Measurements from ENCODE around the gene RNLS.
A peak's percentile ranks its signal among the peaks of the same experiment; 100 is the strongest.

RNLS gene

GRCh38 chr10:88551246-88551645 is 31.9 kb downstream of the RNLS start:
- DNase-seq (ENCODE audit: low read depth), result no peak

DNA sequence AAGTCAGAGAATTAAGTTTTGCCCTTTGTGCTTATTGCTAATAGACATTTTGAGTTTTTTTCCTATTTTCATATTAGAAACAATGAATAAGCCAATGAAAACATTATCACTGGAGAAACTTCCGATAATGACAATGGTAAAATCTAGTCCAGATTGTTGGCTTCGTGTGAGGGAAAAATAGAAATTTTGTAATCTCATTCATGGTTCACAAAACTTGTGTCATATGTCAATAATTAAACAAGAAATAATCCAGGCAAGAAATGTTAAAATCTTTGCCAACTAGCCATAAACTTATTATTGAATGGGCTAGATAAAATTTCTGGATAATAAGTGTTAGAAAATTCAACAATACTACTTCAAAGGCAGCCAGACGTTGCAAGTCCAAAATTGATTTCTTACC is 36.6 kb downstream of the RNLS start:
- no peak for DNase-seq (ENCODE audit: low read depth)

DNA sequence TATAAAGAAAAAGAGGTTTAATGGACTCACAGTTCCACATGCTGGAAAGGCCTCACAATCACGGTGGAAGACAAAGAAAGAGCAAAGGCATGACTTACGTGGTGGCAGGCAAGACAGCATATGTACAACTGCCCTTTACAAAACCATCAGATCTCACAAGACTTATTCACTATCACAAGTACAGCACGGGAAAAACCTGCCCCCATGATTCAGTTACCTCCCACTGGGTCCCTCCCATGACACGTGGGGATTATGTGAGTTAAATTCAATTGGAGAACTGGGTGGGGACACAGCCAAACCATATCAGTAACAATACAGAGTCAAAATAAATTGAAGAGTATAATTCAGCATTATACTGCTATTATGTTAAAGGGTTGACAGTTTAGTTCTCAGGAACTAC is 37.8 kb downstream of the RNLS start:
- no peak for DNase-seq (ENCODE audit: low read depth)

- DNase-seq (ENCODE audit: low read depth), result no peak
Observed at GRCh38 chr10:88544140-88544870, 38.8 kb downstream of the RNLS start.

DNA sequence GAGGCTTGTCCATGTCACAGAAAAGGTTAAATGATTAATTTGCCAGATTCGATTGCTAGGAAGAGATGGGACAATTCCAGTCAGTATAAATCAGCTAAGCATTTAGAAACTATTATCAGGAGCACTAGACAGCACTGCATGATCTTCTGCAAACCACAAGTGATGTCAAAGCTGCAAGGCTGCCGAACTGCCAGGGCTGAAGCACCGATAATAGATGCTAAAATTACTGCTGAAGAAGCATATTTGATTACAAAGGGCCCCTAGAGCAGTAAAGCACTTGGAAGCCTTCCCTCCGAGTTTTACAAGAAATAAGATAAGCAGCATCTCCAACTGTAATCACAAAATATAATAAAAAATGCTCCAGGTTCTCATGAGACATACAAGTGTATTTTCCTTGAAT is 40.6 kb downstream of the RNLS start:
- no peak for DNase-seq (ENCODE audit: low read depth)

GRCh38 chr10:88541116-88541626 is 41.9 kb downstream of the RNLS start:
- DNase-seq (ENCODE audit: low read depth), result no peak

DNA sequence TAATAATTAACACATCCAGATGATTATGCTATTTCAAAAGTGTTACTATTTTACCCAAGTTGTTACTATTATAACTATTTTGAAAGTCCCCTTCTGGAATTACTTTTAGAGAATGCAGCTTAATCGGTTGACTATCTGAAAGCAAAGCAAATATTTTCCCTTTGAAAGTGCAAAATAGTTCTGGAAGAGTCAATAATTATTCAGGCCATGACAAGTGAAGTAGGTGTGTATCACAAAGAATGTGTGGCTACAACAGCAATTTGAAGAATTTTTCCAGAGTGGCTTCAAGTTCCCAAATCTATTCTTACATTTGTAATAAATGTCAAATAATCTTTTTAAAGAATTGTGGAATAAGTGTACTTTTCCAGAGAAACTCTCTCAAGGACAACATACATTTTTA is 42.8 kb downstream of the RNLS start:
- no peak for DNase-seq (ENCODE audit: low read depth)

- DNase-seq (ENCODE audit: low read depth), result no peak
Observed at GRCh38 chr10:88538048-88538447, 45.1 kb downstream of the RNLS start.

GRCh38 chr10:88537322-88537721 is 45.8 kb downstream of the RNLS start:
- no peak for DNase-seq (ENCODE audit: low read depth)

DNA sequence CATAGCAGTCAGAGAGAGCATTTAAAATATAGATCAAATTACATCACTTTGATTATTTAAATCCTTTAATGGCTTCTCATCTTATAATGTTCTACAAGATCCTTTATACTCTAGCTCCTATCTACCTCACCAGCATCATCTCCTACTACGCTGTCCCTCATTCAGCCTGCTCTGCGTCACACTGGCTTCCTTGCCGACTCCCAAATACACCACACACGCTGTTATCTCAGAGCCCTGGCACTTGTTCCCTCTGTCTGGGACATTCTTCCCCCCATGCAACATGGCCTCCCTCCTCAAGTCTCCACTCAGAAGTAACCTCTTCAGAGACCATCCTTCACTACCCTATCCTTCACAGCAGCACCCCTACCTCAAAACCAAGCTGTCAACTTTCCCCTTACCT is 46.7 kb downstream of the RNLS start:
- DNase-seq (ENCODE audit: low read depth), result no peak

DNA sequence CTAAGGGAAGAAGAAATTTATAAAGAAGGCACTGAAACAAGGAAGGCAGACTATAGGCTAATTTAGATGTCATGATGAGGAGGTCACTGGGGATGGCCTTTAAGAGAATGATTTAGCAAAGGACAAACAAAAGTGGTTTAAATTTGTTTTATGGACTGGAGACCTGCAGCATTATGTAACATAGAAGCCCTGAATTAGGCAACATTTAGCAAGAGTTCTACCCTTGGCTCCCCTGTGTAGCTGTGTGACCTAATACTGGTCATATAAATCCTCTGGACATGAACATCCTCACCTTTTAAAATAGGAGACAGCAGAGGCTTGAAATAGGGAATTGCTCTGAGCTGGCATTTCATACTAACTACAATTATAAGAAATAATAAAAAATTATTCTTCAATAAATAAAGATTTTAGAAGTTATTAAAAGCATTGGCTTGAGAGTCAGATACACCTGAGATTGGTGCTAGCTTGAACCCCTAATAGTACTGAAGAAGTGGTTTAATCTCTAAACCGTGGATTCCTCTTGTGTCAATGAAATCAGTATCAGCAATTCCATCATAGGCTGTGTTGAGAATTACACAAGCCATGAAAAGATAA is 48.9 kb downstream of the RNLS start:
- no peak for DNase-seq (ENCODE audit: low read depth)

DNA sequence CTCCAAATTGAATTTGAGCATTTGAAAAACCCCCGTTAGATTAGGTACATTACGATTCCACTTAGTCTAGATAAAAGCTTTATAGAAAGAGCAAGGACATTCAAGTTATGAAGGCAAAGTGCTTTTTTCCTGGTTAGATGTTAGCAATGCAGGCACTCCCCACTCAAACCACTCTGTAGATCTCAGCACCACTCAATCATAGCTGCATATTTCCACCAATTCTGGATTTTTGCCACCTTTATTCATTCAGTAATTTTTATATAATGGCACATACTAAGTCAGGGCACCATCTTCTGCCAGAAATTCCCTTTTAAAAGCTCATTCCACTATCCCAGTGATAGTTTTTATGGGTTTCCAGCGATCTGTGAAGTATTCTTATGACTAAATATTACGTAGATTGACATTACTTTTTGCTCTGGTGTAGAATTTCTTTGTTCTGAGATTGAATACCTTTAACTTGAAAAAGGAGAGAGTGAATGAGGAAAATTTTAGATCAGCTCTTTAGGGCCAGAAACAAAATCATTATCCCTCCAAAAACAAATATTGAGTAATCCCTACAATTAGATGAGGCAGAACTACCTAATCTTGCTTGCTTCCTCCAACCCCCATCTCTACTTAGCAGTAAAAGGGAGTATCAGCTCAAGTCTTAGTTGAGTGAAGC is 51.6 kb downstream of the RNLS start:
- no peak for DNase-seq (ENCODE audit: low read depth)

- no peak for DNase-seq (ENCODE audit: low read depth)
Observed at GRCh38 chr10:88530629-88531391, 52.3 kb downstream of the RNLS start.

DNA sequence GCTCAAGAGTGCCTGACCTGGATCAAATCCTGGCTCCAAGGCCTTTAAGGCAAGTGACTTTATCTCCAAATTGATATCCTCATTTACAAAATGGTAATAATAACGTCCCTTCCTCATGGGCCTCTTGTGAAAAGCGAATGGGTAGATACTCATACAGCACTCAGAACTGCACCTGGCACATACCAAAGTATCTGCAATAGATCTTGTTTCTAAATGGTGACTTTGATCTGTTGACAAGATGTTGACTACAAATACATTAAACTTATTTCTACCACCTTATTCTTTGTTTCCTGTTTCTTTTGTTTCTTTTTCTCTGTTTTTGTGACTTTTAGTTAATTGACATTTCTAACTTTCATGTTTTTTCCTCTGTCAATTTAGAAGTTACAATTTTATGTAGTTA is 53.0 kb downstream of the RNLS start:
- no peak for DNase-seq (ENCODE audit: low read depth)

- no peak for DNase-seq (ENCODE audit: low read depth)
Observed at GRCh38 chr10:88528806-88529570, 54.1 kb downstream of the RNLS start.

DNA sequence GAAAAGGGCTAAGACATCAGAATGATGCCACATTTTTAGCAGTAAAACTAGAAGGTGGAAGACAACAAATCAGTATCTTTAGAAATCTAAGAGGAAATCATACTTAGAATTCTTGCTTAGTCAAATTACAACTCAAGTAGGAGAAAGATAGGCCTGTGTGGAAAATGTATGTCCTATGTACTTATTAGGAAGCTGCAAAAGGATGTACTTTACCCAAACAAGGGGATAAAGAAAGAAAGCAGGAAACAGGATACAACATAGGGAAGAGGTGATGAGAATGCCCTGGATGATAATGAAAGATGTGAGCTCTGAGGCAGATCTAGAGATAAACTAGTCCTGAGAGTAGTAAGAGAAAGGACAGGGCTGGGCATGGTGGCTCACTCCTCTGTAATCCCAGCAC is 54.9 kb downstream of the RNLS start:
- DNase-seq (ENCODE audit: low read depth), result no peak

GRCh38 chr10:88527245-88527644 is 55.9 kb downstream of the RNLS start:
- DNase-seq (ENCODE audit: low read depth), result no peak

GRCh38 chr10:88526501-88527105 is 56.5 kb downstream of the RNLS start:
- DNase-seq (ENCODE audit: low read depth), result no peak

DNA sequence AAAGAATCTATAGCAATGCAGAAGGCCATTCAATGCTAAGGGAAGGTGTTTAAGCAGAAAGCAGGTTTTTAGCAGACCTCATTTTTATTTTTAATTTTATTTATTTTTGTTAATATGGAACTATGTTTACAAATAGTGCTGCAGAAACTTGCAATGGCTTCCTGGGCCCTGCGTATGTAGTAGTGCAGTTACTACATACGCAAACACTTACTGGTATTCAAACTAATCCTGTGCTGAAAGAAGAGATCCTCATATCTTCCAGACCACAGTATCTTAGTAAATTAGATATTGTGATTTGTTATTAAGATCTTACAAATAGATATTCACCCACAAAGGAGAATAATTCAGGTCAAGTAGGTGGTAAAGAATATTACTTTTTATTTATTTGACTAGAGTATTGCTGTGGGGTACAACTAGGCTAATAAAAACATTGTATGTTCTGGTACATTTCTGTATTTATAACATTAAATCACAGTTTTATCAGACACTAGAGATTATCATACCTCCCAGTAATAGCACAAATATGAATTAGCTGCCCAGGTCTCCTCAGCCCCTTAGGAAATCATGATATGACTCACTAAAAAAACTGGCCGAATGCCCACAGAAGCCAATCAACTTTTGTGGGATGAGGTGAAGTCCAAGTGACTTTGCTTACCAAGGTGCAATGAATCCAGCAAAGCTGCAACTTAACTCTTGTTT is 57.6 kb downstream of the RNLS start:
- DNase-seq (ENCODE audit: low read depth), result peak; percentile 35

- no peak for DNase-seq (ENCODE audit: low read depth)
Observed at GRCh38 chr10:88523739-88524400, 59.2 kb downstream of the RNLS start.

All from HS-5 (cell line).